NCI-H1436 treated with DMSO at 0.1 percent for 48 hours (cell line): ENCODE measurements around the gene CERKL.

Source experiments
- DNase-seq: peaks from one replicate; lab custom pipeline; 2025; lab: John Stamatoyannopoulos, UW

The CERKL gene

DNA sequence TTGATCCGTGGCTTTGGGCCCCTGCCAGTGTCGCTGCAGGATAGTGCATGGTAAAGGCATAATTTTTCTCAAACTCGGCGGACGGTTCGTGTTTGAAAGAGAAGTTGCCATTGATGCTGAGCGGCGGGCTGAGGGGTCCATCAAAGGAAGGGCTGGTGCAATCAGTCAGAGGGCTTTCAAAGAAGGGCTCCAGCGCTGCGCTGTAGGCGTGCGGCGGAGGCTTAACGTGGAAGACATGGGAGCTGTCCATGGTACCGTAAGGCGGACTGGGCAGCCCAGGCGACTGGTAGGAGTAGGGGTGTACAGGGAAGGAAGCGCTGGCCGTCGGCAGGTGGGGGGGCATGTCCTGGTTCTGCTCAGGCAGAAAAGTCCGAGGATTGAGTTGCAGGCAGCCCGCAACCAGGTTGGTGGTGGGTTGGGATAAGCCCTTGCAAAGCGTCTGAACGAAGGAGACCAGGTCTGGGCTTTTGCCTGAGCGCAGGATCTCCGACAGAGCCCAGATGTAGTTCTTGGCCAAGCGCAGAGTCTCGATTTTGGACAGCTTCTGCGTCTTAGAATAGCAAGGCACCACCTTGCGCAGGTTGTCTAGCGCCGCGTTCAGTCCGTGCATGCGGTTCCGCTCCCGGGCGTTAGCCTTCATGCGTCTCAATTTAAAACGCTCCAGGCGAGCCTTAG lies 21.1 kb upstream of the CERKL start:
- no peak for DNase-seq

GRCh38 chr2:181675254-181675653 lies 18.3 kb upstream of the CERKL start:
- no peak for DNase-seq

- no peak for DNase-seq
Observed at GRCh38 chr2:181674461-181674860, 17.6 kb upstream of the CERKL start.

DNA sequence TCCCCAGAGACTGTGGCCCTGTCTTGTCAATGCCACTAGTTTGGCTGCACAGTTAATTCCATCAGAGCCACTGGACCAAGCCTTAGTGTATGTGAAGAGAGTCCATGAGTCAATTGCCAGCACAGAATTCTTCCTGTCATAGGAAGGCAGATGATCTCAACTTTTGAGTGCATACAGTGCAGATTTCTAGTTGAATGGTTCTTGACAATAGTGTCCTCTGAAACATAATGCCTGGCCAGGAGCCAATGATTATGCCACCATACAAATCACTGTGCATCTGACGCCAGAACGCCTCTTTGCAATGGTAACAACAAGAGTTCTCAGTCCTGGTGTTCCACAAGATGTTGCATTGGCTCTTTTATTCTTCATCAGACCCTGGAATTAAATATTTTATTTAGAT lies 16.3 kb upstream of the CERKL start:
- DNase-seq = no peak

GRCh38 chr2:181672255-181673008 lies 15.5 kb upstream of the CERKL start:
- no peak for DNase-seq

DNA sequence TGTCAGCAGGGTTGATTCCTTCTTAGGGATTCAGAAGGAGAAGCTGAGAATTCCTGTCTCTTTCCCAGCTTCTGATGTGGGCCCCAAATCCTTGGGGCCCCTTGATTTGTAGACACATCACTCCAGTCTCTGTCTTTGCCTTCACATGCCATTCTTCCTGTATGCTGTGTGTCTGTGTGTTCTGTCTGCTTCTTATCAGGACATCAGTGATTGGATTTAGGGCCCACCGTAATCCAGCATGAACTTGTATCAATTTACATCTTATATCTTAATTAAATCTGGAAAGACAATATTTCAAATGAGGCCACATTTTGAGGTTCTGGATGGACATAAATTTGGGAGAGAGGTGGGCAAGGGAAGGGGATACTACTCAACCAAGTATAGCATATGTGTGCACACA lies 13.7 kb upstream of the CERKL start:
- no peak for DNase-seq

- no peak for DNase-seq
Observed at GRCh38 chr2:181667234-181667633, 10.3 kb upstream of the CERKL start.

DNA sequence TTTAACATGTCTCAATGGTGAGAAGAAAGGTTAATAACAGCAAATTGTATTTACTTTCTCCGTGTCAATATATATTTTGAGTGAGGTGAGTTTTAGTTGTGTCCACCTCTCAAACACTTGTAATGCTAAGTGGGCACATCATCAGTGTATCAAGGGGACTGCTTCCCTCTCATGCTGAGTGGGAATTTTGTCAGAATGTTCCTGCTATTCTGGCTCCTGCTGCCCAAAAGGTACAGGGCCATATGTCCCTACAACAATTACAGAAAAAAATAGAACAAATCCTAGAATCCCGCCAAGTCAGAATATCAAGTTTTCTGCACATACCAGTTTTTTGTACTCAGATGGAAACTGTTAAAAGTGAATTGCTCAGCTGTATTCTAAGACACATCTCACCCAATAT lies 5.4 kb upstream of the CERKL start:
- DNase-seq = no peak

- no peak for DNase-seq
Observed at GRCh38 chr2:181660181-181660580, 3.3 kb upstream of the CERKL start.

DNA sequence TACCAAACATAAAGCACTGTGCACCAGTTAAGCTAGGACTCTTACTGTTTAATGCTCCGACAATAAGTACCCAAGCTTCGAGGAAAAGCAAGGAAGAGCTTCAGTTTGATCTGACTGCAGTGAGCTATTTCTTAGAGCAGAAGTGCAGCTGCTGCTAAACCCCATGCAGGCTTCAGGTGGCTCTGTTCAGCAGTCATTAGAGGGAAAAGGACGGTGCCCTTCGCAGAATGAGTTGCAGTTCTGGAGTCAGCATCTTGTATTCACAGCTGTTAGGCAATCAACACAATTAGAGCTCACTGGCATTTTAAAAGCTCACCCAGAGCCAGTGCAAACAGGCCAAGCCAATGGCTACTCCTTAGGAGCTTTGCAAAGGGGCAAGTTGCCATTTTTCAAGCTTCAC lies 1.5 kb upstream of the CERKL start:
- DNase-seq = no peak

DNA sequence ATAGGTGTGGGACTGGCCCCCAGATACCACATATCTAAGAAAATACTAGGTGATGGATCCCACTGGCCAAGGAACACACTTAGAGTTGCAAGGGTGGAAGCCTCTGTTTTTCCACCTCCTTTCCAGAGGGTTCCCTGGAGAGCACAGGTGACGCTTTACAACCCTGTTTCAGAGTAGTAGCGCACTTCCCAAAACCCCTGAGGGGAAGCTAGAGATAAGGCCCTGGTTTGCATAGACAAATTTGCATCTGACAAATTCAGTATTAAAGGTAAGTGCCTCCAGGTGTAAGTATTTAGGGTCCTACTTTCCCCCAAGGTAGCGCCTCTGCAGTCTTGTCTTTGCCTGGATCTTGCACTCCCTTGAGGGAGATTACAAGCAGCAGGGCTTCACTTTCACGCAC lies 474 bp upstream of the CERKL start:
- no peak for DNase-seq

GRCh38 chr2:181655519-181655918 lies 1.4 kb downstream of the CERKL start:
- no peak for DNase-seq

DNA sequence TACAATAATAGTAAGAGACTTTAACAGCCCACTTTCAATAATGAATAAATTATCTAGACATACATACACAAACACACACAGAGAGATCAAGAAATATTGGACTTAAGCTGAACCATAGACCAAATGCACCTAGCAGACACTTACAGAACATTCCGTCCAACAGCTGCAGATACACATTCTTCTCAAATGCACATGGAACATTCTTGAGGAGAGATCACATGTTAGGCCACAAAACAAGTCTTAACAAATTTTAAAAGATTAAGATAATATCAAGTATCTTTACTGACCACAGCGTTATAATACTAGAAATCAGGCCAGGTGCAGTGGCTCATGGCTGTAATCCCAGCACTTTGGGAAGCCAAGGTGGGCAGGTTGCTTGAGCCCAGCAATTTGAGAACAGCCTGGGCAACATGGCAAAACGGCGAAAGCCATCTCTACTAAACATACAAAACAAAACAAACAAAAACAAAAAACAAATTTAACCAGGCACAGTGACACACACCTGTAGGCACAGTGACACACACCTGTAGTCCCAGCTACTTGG lies 7.4 kb downstream of the CERKL start:
- no peak for DNase-seq

GRCh38 chr2:181648478-181649155 lies 8.3 kb downstream of the CERKL start:
- no peak for DNase-seq

DNA sequence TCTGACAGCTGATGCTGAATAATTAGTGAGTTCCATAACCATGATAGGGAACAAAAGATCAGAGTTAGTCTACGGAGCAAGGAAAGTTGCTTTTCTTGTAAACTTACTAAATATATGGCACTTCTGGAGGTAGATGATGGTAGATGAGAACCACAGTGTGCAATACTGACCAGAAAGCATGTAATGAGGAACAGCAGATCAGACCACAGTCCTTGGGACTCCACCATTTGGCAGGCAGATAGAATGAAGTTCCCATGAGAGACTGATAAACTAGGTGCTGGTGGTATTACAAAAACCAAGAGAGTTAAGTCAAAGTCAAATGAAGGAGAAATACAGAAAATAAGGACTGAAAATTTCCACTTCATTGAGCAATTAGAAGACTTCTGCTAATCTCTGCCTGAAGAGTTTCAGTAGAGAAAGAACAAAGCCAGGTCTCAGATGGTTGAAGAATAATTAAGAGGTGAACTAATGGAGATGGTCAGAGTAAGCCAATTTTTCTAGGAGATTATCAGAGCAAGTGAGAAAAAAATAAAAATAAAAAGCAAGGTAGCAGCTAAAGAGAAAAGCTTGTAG lies 10.4 kb downstream of the CERKL start:
- DNase-seq = no peak

DNA sequence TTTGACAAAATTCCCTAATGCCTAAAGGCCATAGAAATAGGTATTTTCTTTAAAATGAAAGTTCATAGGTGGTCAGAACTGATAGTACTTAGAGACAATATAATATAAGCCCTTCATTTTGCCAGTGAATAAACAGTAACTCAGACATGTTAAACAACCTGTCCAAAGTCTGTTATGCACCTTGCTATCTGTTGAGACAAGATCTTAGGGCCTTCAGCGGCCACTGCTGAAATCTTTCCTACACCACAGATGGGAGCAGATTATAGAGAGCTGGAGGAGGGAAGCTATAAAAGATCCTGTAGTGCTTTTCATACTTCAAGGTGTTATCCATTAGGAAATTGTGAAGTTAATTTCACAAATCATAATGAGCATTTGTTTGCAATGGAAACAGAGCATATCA lies 13.8 kb downstream of the CERKL start:
- no peak for DNase-seq

GRCh38 chr2:181642086-181642485 lies 14.8 kb downstream of the CERKL start:
- no peak for DNase-seq

GRCh38 chr2:181639686-181640085 lies 17.2 kb downstream of the CERKL start:
- no peak for DNase-seq

GRCh38 chr2:181632733-181633401 lies 24.0 kb downstream of the CERKL start:
- peak; percentile 82 for DNase-seq

- DNase-seq = no peak
Observed at GRCh38 chr2:181628590-181629585, 28.0 kb downstream of the CERKL start.

- no peak for DNase-seq
Observed at GRCh38 chr2:181627545-181627944, 29.4 kb downstream of the CERKL start.
